ENCODE data around the gene UVSSA.
A peak's percentile ranks its signal among the peaks of the same experiment; 100 is the strongest.

UVSSA gene

GRCh38 chr4:1354136-1354982 lies 7.4 kb downstream of the UVSSA start:
- POLR2A ChIA-PET = no interaction called here
- CTCF ChIA-PET = interaction anchor here (1.1 to 5.2 kb wide), 4 partner anchors 14 to 275 kb away, joined by 3 to 44 read pairs (median 12); no protein-coding TSS in a partner anchor
- no peak for DNase-seq (ENCODE audit: extremely low spot score)
- no peak for TF ChIP-seq CTCF (IDR thresholded peaks at IDR 0.05; ENCODE audit: control extremely low read depth, extremely low read depth, low read depth, missing control alignments)

GRCh38 chr4:1354983-1355275 lies 7.9 kb downstream of the UVSSA start:
- DNase-seq (ENCODE audit: extremely low spot score) = no peak
- CTCF ChIA-PET = interaction anchor here (1.7 to 5.2 kb wide), 3 partner anchors 86 to 275 kb away, joined by 4 to 44 read pairs (median 20); no protein-coding TSS in a partner anchor
- no peak for TF ChIP-seq CTCF (IDR thresholded peaks at IDR 0.05; ENCODE audit: control extremely low read depth, extremely low read depth, low read depth, missing control alignments)
- POLR2A ChIA-PET = no interaction called here

GRCh38 chr4:1355378-1355777 lies 8.4 kb downstream of the UVSSA start:
- no peak for DNase-seq (ENCODE audit: extremely low spot score)
- no peak for TF ChIP-seq CTCF (IDR thresholded peaks at IDR 0.05; ENCODE audit: control extremely low read depth, extremely low read depth, low read depth, missing control alignments)
- ChIA-PET POLR2A (no interaction called here), CTCF (interaction anchor here (0.6 to 5.2 kb wide), 18 partner anchors 8 to 292 kb away, joined by 3 to 44 read pairs (median 4); partner anchors contain the start of gene UVSSA)

- ChIA-PET POLR2A (no interaction called here), CTCF (interaction anchor here (0.6 to 5.2 kb wide), 28 partner anchors 8 to 424 kb away, joined by 3 to 44 read pairs (median 3); partner anchors contain the start of genes GAK, TMEM175 and UVSSA)
- DNase-seq (ENCODE audit: extremely low spot score) = peak; percentile 77
- peak; percentile 73 for TF ChIP-seq CTCF (IDR thresholded peaks at IDR 0.05; ENCODE audit: control extremely low read depth, extremely low read depth, low read depth, missing control alignments)
Measured at GRCh38 chr4:1356181-1356998, 9.4 kb downstream of the UVSSA start.

GRCh38 chr4:1357356-1358248 lies 10.6 kb downstream of the UVSSA start:
- POLR2A ChIA-PET = no interaction called here
- no peak for DNase-seq (ENCODE audit: extremely low spot score)
- CTCF ChIA-PET = interaction anchor here (0.7 to 4.0 kb wide), 5 partner anchors 8 to 272 kb away, joined by 3 to 20 read pairs (median 3); partner anchors contain the start of gene UVSSA
- TF ChIP-seq CTCF (IDR thresholded peaks at IDR 0.05; ENCODE audit: control extremely low read depth, extremely low read depth, low read depth, missing control alignments) = no peak

Measured in GM10248 (cell line).